Measurements from ENCODE around the gene DRAXIN. TPM values are rescaled to one million over a fixed set of nuclear protein-coding genes. Genes with fewer than 3 reads are reported as not detected.

Gene DRAXIN
- polyA plus RNA-seq, 1 donor (not counting 4 experiments of a cell fraction or from before 2014, with no cell fraction given), result not detected

DNA sequence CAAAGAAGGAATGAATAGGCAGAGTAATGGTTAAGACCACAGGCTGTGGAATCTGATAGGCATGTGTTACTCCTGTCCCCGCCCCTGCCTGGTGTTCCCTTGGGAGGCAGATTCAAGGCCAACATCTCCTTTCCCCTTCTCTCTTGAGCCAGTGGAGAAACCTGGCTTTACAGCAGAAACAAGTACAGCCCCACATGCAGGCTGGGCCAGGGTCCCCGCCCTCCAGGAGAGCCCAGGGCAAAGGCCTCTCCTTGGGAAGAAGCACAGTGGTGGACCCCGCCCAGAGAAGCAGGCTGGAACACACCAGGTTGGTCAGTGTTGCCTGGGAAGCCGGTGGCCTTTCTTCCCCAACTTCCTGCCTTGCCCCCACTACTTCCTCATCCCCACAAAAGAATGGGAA, 77.3 kb downstream of the DRAXIN start:
- Histone ChIP-seq H3K4me2 (ENCODE audit: control insufficient read depth, extremely low read depth, insufficient read depth, low read depth, low read length) (no peak overlapping the region), H2AFZ (ENCODE audit: control insufficient read depth, low read length) (no peak overlapping the region), H3K79me2 (ENCODE audit: control insufficient read depth, insufficient read depth, low read length) (no peaks in the 10 kb centered on the region), H3K9ac (ENCODE audit: control insufficient read depth, extremely low read depth, insufficient read depth, low read length) (no peak overlapping the region), H3K27me3 (ENCODE audit: control insufficient read depth, extremely low read depth, insufficient read depth, low read length) (peaks cover 4% of the 10 kb centered on the region), H3K36me3 (ENCODE audit: control insufficient read depth in 2 of 2, extremely low read depth in 1 of 2, insufficient read depth in 2 of 2, low read length in 2 of 2) (no peaks in the 10 kb centered on the region), H3K4me3 (ENCODE audit: control insufficient read depth in 2 of 3, extremely low read depth in 1 of 3, insufficient read depth in 2 of 3, low read depth in 1 of 3, low read length in 3 of 3) (no peak overlapping the region), H3K27ac (ENCODE audit: control insufficient read depth, insufficient read depth, low read length) (no peak overlapping the region), H3K9me3 (ENCODE audit: control insufficient read depth, low read depth, low read length) (no peaks in the 10 kb centered on the region), H4K20me1 (ENCODE audit: control insufficient read depth, extremely low read depth, insufficient read depth, low read length) (no peaks in the 10 kb centered on the region), H3K4me1 (ENCODE audit: control insufficient read depth, extremely low read depth, insufficient read depth, low read length) (no peaks in the 10 kb centered on the region), H3K9me1 (ENCODE audit: control insufficient read depth, extremely low read depth, insufficient read depth, low read length) (no peaks in the 10 kb centered on the region)
- TF ChIP-seq, protein P1, sequence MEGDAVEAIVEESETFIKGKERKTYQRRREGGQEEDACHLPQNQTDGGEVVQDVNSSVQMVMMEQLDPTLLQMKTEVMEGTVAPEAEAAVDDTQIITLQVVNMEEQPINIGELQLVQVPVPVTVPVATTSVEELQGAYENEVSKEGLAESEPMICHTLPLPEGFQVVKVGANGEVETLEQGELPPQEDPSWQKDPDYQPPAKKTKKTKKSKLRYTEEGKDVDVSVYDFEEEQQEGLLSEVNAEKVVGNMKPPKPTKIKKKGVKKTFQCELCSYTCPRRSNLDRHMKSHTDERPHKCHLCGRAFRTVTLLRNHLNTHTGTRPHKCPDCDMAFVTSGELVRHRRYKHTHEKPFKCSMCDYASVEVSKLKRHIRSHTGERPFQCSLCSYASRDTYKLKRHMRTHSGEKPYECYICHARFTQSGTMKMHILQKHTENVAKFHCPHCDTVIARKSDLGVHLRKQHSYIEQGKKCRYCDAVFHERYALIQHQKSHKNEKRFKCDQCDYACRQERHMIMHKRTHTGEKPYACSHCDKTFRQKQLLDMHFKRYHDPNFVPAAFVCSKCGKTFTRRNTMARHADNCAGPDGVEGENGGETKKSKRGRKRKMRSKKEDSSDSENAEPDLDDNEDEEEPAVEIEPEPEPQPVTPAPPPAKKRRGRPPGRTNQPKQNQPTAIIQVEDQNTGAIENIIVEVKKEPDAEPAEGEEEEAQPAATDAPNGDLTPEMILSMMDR (optimal IDR thresholded peaks at IDR 0.05 in 1 of 3, IDR thresholded peaks at IDR 0.05 in 1 of 3, conservative IDR thresholded peaks at IDR 0.05 in 1 of 3; ENCODE audit: extremely low read depth in 1 of 3, insufficient read depth in 2 of 3, low read length in 3 of 3), result no peak
- no peak for TF ChIP-seq EZH2 (IDR thresholded peaks at IDR 0.05; ENCODE audit: low read length)
- dilution Hi-C loops (cut with MboI; ENCODE audit: extremely low pct_ligation_motif_present, low sequenced_read_pairs), result no loop called here
- no peak for FAIRE-seq
- no peak for DNase-seq (ENCODE audit: low read depth, low spot score)

DNA sequence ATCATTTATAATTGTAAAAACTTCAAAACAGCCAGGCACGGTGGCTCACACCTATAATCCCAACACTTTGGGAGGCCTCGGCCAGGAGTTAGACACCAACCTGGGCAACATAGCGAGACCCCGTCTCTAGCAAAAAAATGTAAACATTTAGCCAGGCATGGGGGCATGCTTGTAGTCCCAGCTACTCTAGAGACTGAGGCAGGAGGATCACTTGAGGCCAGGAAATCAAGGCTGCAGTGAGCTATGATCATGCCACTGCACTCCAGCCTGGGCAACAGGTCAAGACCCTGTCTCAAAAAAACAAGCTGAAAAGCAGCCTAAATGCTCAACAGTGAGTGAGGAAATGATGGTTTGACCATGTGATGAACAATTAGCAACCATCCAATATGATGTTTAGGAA, 77.8 kb downstream of the DRAXIN start:
- H3K27me3 ChIP-seq (ENCODE audit: control insufficient read depth, extremely low read depth, insufficient read depth, low read length), result peaks cover 4% of the 10 kb centered on the region
- no peaks in the 10 kb centered on the region for H3K79me2 ChIP-seq (ENCODE audit: control insufficient read depth, insufficient read depth, low read length)
- no peak overlapping the region for H3K9ac ChIP-seq (ENCODE audit: control insufficient read depth, extremely low read depth, insufficient read depth, low read length)
- no peak overlapping the region for H3K4me3 ChIP-seq (ENCODE audit: control insufficient read depth in 2 of 3, extremely low read depth in 1 of 3, insufficient read depth in 2 of 3, low read depth in 1 of 3, low read length in 3 of 3)
- H4K20me1 ChIP-seq (ENCODE audit: control insufficient read depth, extremely low read depth, insufficient read depth, low read length), result no peaks in the 10 kb centered on the region
- no peak for TF ChIP-seq EZH2 (IDR thresholded peaks at IDR 0.05; ENCODE audit: low read length)
- TF ChIP-seq, protein P1 (optimal IDR thresholded peaks at IDR 0.05 in 1 of 3, IDR thresholded peaks at IDR 0.05 in 1 of 3, conservative IDR thresholded peaks at IDR 0.05 in 1 of 3; ENCODE audit: extremely low read depth in 1 of 3, insufficient read depth in 2 of 3, low read length in 3 of 3), result no peak
- no peaks in the 10 kb centered on the region for H3K9me1 ChIP-seq (ENCODE audit: control insufficient read depth, extremely low read depth, insufficient read depth, low read length)
- no peak overlapping the region for H2AFZ ChIP-seq (ENCODE audit: control insufficient read depth, low read length)
- no peaks in the 10 kb centered on the region for H3K4me1 ChIP-seq (ENCODE audit: control insufficient read depth, extremely low read depth, insufficient read depth, low read length)
- no peaks in the 10 kb centered on the region for H3K9me3 ChIP-seq (ENCODE audit: control insufficient read depth, low read depth, low read length)
- no peak overlapping the region for H3K27ac ChIP-seq (ENCODE audit: control insufficient read depth, insufficient read depth, low read length)
- dilution Hi-C loops (cut with MboI; ENCODE audit: extremely low pct_ligation_motif_present, low sequenced_read_pairs), result no loop called here
- no peaks in the 10 kb centered on the region for H3K36me3 ChIP-seq (ENCODE audit: control insufficient read depth in 2 of 2, extremely low read depth in 1 of 2, insufficient read depth in 2 of 2, low read length in 2 of 2)
- no peak overlapping the region for H3K4me2 ChIP-seq (ENCODE audit: control insufficient read depth, extremely low read depth, insufficient read depth, low read depth, low read length)
- FAIRE-seq (no peak), DNase-seq (ENCODE audit: low read depth, low spot score) (no peak)
